Brain pericyte (primary cell): ENCODE results near the gene PSG7.
"Not testable (repeated sequence)": the region's sequence is repeated elsewhere in the genome, so short reads cannot be mapped to it uniquely, and the experiment has no call there.

Experiments
- DNase-seq: peaks from one replicate; pipeline ENCODE4 v3.0.0-alpha.2; 2012; ENCODE audit warnings: low read depth, low spot score

The PSG7 gene

GRCh38 chr19:42937107-42937506 is at the start of gene PSG7:
Gene PSG7 (minus strand): TSS chr19:42937207. CDS start chr19:42937076, 131 bp downstream.
- not testable (repeated sequence) for DNase-seq

GRCh38 chr19:42985588-42985987 is 48.6 kb upstream of the PSG7 start:
- DNase-seq, result no peak

DNA sequence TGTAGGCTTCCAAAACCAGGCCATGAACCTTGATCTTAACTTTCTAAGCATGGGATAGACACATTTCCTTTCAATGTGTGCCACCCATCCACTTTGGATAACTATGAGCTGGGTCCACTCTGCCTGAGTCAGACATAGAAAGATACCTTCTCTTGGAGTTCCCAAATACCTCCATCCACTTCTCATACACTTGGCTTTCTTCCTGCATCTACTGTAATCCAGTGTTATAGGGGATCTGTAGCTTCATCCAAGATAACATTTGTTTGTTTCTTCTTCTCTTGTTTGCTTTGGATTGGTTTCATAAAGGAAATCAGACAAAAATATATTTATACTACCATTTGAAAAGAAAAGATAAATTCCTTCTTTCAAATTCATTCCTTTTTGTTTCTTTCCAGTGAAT is 45.1 kb upstream of the PSG7 start:
- not testable (repeated sequence) for DNase-seq

- DNase-seq, result not testable (repeated sequence)
Measured at GRCh38 chr19:42971451-42971850, 34.4 kb upstream of the PSG7 start.

DNA sequence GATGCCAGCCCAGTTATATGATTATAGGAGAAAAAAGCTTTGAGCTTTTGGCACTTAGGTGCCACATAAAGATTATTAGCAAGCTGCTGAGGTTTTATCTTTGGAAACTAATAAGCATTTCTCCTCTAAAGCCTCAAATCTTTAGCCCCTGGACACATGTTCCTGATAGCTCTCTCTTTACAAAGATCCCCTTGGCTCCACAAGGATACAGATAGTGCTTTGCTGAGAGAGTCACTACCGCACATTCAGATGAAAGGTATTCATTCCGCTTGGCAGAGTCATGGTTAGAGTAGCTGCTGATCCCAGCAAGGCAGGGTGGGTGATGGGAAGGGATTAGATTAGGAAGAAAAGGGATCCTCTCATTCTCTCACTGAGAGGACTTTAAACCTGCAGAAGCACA is 28.2 kb upstream of the PSG7 start:
- DNase-seq, result no peak

- no peak for DNase-seq
Measured at GRCh38 chr19:42961119-42961518, 24.1 kb upstream of the PSG7 start.

GRCh38 chr19:42952126-42952525 is 15.1 kb upstream of the PSG7 start:
- DNase-seq, result not testable (repeated sequence)

DNA sequence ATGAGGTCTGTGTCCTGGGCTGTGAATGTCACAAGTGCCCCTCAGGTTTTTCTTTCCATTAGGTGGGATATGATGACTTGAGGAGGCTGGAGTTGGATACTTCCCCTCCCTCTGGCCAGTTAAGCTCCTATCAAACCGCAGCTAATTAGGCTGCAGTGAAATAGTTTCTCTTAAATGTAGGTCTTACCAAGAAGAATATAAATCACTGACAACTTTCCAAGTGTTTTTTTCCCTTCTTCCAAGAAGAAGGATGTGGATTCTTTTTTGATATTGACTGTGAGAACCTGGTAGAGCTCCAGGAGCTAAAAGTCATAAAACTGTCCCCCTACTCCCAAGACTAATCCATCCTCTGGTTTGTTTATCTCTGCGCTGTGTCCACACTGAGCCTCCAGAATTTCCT is 14.5 kb upstream of the PSG7 start:
- not testable (repeated sequence) for DNase-seq

DNA sequence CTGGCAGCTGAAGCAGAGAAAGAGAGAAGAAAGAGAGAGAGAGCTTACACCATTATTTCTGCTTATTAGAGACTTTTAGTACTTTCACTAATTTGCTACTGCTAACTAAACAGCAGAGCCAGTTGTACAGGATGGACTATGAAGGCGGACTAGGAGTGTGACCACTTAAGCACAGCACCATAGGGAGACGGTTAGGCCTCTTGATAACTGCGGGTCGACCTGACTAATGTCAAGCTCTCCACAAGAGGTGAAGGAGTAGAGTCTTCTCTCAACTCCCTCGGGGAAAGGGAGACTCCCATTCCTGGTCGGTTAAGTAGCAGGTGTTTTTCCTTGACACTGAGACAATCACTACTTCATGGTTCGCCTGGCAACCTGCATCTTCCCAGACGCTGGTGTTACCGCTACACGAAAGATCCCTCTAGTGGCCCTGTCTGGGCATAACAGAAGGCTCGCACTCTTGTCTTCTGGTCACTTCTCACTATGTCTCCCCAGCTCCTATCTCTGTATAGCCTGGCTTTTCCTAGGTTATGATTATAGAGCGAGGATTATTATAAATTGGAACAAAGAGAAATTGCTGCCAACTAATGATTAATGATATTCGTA is 5.3 kb upstream of the PSG7 start:
- no peak for DNase-seq

GRCh38 chr19:42934726-42935125 is 2.3 kb downstream of the PSG7 start:
- not testable (repeated sequence) for DNase-seq

DNA sequence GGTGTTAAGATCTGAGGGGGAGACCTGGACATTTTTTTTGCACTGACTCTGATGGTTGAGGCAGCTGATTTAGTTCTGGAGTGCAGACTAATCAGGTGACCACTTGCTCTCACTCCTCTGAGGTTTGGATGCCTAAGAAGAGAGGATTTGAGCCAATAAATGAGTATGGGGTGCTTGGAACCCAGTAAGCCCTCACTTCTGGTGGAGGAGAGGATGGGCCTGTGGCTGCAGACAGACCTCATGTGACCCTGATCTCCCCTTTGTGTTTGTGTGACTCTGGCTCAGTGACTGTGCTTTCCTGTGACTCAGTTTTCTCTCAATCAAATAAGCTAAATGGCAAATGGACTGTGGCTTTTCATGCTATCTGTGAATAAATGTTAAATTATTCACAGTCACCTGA is 2.8 kb downstream of the PSG7 start:
- not testable (repeated sequence) for DNase-seq

DNA sequence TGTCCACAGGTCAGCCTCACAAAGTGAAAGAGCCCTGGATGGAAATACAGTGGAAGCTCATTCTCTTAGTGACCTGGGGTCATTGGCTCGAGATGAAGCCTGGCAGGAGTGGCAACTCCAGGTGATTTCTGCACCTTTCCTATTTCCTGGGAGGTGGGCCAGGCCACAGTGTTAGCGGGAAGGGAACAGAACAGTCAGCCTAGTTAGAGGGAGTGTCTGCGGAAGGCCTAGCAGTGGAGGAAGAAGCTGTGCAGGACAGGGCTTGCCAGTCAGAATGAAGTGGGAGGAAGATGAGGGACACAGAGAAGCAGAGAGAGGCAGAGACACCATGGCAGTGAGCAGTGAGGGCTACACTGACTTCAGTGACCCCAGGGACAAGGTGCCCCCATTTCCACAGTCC is 3.6 kb downstream of the PSG7 start:
- DNase-seq, result not testable (repeated sequence)

DNA sequence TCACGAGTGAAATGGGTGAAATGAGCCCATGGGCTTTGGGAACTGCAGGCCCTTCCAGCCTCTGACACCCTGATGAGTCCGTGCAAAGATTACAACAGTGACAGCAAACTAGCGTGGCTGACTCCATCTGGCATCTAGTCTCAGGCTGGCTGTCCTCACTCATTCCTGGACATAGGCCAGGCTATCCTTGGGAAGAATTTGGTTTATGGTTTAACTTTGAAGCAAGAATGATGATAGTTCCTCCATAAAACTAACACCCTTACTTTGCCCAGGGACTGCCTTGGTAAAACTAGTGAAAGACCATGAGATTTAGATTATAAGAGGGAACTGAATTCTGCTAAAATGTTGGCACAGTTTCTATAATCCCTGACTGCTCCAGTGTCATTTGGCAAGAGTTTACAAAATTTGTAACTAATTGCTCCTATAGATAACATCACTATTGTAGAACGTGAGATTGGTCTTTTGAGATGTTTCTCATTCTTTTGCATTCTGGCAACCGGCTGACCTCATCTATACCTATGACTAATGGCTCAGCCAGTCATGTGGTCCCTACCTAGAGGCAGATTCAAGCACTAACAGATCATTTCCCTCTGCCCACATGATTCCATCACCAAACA is 4.4 kb downstream of the PSG7 start:
- peak; percentile 7 for DNase-seq

DNA sequence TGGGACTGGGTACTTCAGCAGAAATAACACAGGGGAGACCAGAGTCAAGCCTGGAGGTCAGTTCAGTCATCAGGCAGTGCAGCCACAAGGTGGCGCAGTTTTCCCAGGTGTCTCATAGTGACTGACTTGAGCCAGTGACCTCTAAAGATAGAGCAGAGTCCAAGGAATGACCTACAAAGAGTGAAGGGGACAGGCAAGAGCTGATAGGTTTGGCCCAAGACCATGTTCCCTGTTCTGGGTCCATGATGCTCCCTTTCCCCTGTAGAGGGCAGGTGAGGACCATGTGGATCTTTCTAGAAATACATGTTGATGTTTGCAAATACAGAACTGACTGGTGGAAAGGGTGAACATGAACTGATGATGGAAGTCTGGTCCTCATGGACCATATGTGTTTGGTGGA is 6.8 kb downstream of the PSG7 start:
- DNase-seq, result not testable (repeated sequence)

GRCh38 chr19:42928896-42929295 is 8.1 kb downstream of the PSG7 start:
- DNase-seq, result no peak

DNA sequence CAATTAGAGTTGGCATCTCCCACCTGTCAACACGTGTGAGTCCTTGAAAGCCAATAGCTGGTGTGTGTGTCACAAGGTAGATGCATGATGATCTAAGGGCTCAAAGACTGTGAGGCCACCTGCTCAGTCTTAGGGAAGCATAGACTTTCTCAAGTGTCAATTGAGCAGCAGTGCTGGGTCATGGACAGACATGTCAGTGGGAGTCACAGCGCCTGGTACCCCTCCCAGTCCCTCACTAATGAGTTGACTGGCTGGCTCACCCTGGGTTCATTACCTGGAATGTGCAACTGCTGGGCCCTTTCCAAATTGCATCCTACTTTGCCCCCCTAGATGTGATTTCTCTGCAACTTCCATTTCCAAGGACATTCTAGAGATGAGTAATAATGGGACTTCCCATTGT is 10.2 kb downstream of the PSG7 start:
- DNase-seq, result no peak

- DNase-seq, result not testable (repeated sequence)
Measured at GRCh38 chr19:42923106-42923505, 13.9 kb downstream of the PSG7 start.

GRCh38 chr19:42920971-42921370 is 16.0 kb downstream of the PSG7 start:
- DNase-seq, result not testable (repeated sequence)

DNA sequence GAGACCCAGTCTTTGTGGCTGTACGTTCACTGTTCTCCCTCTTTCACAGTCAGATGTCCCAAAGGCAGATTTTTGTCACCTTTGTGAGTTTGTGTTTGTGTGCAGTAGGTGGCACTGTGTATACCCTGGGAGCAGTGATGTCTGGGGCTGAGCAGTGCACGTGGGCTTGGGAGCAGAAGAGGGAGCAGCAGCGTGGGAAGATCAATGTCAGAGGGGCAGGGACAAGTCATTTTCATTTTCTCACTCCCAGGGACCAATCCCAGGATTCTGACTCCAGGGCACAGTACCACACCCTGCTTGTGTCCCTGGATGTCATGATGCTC is 17.3 kb downstream of the PSG7 start:
- no peak for DNase-seq

GRCh38 chr19:42919070-42919756 is 17.8 kb downstream of the PSG7 start:
- not testable (repeated sequence) for DNase-seq

- not testable (repeated sequence) for DNase-seq
Measured at GRCh38 chr19:42918377-42919069, 18.5 kb downstream of the PSG7 start.

DNA sequence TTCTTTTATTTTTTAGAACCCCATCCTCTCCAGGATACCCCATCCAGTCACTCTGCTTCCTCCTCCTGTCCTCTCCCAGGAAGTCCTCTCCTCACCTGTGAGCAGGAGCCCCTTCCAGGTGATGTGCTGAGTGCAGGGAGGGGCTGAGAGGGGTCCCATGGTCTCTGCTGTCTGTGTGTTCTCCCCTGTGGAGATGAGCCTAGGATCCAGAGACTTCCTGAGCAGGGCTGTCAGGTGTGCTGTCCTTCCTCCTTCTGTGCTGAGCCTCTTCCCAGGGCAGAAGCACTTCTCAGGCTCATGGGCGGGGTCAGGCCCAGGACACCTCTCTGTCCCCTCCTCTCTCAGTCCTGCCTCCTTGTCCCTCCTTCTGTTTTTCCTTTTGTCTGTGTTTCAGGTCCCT is 19.4 kb downstream of the PSG7 start, which contains the start of gene PSG6:
Gene PSG6, minus strand, starts transcription at position 261 of the 400 bp plus-strand sequence. Its CDS starts 102 bp downstream, at position 159.
- not testable (repeated sequence) for DNase-seq
